Adrenal gland (tissue), 12 donors: ENCODE measurements around the gene GYPC. TPM values are rescaled to one million over a fixed set of nuclear protein-coding genes. Genes with fewer than 3 reads are reported as not detected.

Experiments
- DNase-seq, 7 donors: peaks; one replicate each; pipeline ENCODE4 v3.0.0-alpha.2; 2019 to 2020
- H3K27ac ChIP-seq, 5 donors: fragments of 200-600 bp; sonication (generic) in 4 of 5; 1 replicate in 3 of 5; 2 replicates in 2 of 5; pipeline versions ENCODE4 v1.5.1 to v1.8.0; 2016 to 2020; ENCODE audit warnings: mild to moderate bottlenecking in 1 of 5
- H3K27me3 ChIP-seq: fragments of 200-600 bp; 2 replicates; pipeline ENCODE4 v1.8.0; 2021
- H3K36me3 ChIP-seq, 2 donors: fragments of 200-600 bp; replicated peaks in 1 of 2; 1 replicate in 1 of 2; 2 replicates in 1 of 2; pipeline versions ENCODE4 v1.5.1 to v1.8.0; 2018 to 2022
- H3K4me1 ChIP-seq, 2 donors: fragments of 200-600 bp; replicated peaks in 1 of 2; 1 replicate in 1 of 2; 2 replicates in 1 of 2; pipeline versions ENCODE4 v1.5.1 to v1.8.0; 2018 to 2021
- H3K4me3 ChIP-seq, 4 donors: fragments of 200-600 bp; sonication (generic) in 3 of 4; one replicate each; pipeline ENCODE4 v1.5.1; 2016 to 2018
- H3K9me3 ChIP-seq, 3 donors: fragments of 200-600 bp; sonication (generic) in 1 of 3; replicated peaks in 1 of 3; 1 replicate in 2 of 3; 2 replicates in 1 of 3; pipeline versions ENCODE4 v1.5.1 to v1.8.0; 2016 to 2021
- POLR2A ChIP-seq, 2 donors: fragments of 450-650 bp; IDR thresholded peaks; one replicate each; pipeline ENCODE4 v1.6.1; 2017; ENCODE audit warnings: antibody characterized with exemption in 2 of 2, mild to moderate bottlenecking in 2 of 2, moderate library complexity in 1 of 2
- WGBS, 4 donors: extraction: QIAGEN DNeasy Blood & Tissue Kit in 2 of 4; methylation state at CpG; one replicate each; pipeline versions ENCODE4 v1.1.5 to v1.1.7; 2013 to 2017; 5-methylcytosine and 5-hydroxymethylcytosine counted together
- intact Hi-C, 2 donors: fragments of 100-400 bp; cut with DNase I; formaldehyde crosslinking; loops; one replicate each; pipeline versions ENCODE4 v1.14.1 to v1.15.0; 2022 to 2023
- polyA plus RNA-seq, 3 donors: library from polyadenylated mRNA; stranded (reverse); fragments of 200-250 nt in 2 of 3; fragments of 350-450 nt in 1 of 3; fragmentation: Illumina TruSeq in 1 of 3; extraction: RNeasy Lipid Tissue Mini Kit (QIAGEN cat#74804) in 1 of 3; gene quantifications; one replicate each; pipeline ENCODE4 v1.2.3, GENCODE V29; 2013 to 2014
- total RNA-seq, 9 donors: library from RNA; depleted of rRNA in 4 of 9; stranded (reverse); fragments of >200 nt in 4 of 9; fragments of 120-200 nt in 1 of 9; fragmentation: NEBNext Ultra II Directional in 1 of 9; extraction: Animal tissue kit (Norgen Biotek cat#: 25700) in 1 of 9; gene quantifications; one replicate each; pipeline versions ENCODE4 v1.1.0 to v1.2.4, GENCODE V29; 2013 to 2023
- TF ChIP-seq, protein P1 (sequence below), 6 experiments: fragments of 450-650 bp in 4 of 6; fragments of 200-600 bp in 2 of 6; sonication (generic) in 1 of 6; IDR thresholded peaks; 1 replicate in 5 of 6; 2 replicates in 1 of 6; pipeline versions ENCODE4 v1.5.1 to v1.8.0; 2016 to 2021; ENCODE audit warnings: antibody characterized with exemption in 6 of 6, mild to moderate bottlenecking in 2 of 6, moderate library complexity in 1 of 6
- donor health status: healthy with polysubstance abuse.
- donor health status: Bipolar disorder and iron deficiency.
- donor health status: DM: yes; HTN: yes; CAD: no.
- donor health status: DM: no; HTN: no; CAD: no.
- donor health status: DM: no; HTN: no; CAD: no.
- donor health status: DM: yes; HTN: yes; CAD: no.

Gene GYPC
- total and polyA plus RNA-seq, 12 donors: 84.3 to 225 (median 127) TPM

DNA sequence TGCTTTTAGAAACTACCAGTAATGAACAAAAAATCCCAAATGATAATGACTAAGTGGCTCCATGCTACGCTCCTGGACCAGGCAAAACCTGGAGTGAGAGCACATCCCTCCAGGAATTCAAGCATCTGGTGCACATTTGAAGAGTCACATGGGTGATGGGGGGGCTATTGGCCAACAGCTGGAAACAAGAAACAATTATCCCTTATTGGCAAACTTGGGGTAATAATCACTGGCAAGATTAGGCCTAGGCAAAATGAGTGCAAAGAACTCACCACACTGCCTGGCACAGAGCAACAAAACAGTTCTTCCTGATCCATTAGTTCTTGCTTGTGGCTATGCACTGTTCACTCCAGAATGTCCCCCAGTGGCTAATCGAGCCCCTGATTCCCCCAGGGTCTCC lies 66.1 kb downstream of the GYPC start:
- Histone ChIP-seq H3K36me3 (no peaks in the 10 kb centered on the region), H3K27me3 (no peaks in the 10 kb centered on the region), H3K9me3 (peaks cover 0 to 10% (median 0%) of the 10 kb centered on the region in 3 donors), H3K27ac (no peak overlapping the region), H3K4me3 (no peak overlapping the region), H3K4me1 (no peaks in the 10 kb centered on the region)
- WGBS, 4 donors: 65 to 85% (median 74%) methylated on average over 2 of the region's 2 CpGs
- intact Hi-C loops: no loop called here
- no peak for DNase-seq
- TF ChIP-seq, protein P1, sequence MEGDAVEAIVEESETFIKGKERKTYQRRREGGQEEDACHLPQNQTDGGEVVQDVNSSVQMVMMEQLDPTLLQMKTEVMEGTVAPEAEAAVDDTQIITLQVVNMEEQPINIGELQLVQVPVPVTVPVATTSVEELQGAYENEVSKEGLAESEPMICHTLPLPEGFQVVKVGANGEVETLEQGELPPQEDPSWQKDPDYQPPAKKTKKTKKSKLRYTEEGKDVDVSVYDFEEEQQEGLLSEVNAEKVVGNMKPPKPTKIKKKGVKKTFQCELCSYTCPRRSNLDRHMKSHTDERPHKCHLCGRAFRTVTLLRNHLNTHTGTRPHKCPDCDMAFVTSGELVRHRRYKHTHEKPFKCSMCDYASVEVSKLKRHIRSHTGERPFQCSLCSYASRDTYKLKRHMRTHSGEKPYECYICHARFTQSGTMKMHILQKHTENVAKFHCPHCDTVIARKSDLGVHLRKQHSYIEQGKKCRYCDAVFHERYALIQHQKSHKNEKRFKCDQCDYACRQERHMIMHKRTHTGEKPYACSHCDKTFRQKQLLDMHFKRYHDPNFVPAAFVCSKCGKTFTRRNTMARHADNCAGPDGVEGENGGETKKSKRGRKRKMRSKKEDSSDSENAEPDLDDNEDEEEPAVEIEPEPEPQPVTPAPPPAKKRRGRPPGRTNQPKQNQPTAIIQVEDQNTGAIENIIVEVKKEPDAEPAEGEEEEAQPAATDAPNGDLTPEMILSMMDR (IDR thresholded peaks at IDR 0.05): no peak
- no peak for TF ChIP-seq POLR2A (IDR thresholded peaks at IDR 0.05)

DNA sequence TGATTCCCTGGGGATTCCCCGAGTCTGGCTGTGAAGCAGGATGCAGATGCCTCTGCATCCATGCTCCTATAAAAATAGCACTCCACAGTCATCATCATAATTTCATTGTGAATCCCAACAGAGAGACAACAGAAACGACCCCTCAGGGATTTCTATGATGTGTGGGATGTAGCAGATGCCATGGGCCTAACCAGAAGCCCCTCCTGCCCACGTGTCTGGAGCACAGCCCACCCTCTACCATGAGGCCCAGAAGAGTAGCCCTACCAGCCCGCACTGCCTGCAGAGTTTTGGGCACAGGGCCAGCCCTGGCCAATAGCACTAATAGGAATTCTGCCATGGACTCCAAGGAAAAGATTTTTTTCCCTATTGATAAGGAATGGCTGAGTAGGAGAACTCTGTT lies 66.6 kb downstream of the GYPC start:
- 53 to 82% (median 57%) methylated on average over 1 to 4 of the region's 4 CpGs for WGBS, 4 donors
- no peak for DNase-seq

DNA sequence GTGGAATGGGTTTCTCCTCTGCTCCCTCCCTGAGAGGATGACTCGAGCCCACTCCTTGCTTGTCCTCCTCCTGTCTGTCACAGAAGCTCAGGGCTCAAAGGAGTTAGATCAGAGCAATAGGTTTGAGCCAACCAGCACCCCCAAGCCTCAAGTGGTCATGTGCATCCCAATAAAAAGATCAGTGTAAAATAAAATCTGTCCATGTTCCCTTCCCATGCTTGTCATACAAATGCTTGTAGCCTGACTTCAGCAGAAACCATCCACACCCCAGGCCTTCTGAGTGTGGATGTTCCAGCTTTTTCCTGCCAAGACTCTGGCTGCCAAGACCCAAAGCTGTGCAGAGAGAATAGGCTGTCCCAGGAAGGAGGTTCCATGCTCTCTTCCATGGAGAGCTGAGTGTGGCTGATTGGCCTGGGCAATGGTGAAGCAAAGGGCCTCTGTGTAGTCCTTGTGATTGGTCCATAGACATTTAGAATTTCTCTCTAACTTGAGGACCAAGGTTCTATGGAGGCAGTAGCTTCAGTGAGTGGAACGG lies 67.4 kb downstream of the GYPC start:
- no peak overlapping the region for H3K4me3 ChIP-seq
- peaks cover 0 to 10% (median 0%) of the 10 kb centered on the region in 3 donors for H3K9me3 ChIP-seq
- no peaks in the 10 kb centered on the region for H3K27me3 ChIP-seq
- no peak for TF ChIP-seq POLR2A (IDR thresholded peaks at IDR 0.05)
- TF ChIP-seq, protein P1 (IDR thresholded peaks at IDR 0.05): no peak
- H3K4me1 ChIP-seq: no peaks in the 10 kb centered on the region
- H3K27ac ChIP-seq: no peak overlapping the region
- DNase-seq: no peak
- H3K36me3 ChIP-seq: no peaks in the 10 kb centered on the region
- 79 to 86% (median 81%) methylated on average over 2 of the region's 2 CpGs for WGBS, 4 donors
- intact Hi-C loops: no loop called here

More for the DNA sequence above, 66.6 kb downstream of the GYPC start:
- Histone ChIP-seq H3K4me3 (no peak overlapping the region), H3K27me3 (no peaks in the 10 kb centered on the region), H3K4me1 (no peaks in the 10 kb centered on the region), H3K36me3 (no peaks in the 10 kb centered on the region), H3K9me3 (peaks cover 0 to 10% (median 0%) of the 10 kb centered on the region in 3 donors), H3K27ac (no peak overlapping the region)
- intact Hi-C loops: no loop called here
- TF ChIP-seq POLR2A (IDR thresholded peaks at IDR 0.05): no peak

DNA sequence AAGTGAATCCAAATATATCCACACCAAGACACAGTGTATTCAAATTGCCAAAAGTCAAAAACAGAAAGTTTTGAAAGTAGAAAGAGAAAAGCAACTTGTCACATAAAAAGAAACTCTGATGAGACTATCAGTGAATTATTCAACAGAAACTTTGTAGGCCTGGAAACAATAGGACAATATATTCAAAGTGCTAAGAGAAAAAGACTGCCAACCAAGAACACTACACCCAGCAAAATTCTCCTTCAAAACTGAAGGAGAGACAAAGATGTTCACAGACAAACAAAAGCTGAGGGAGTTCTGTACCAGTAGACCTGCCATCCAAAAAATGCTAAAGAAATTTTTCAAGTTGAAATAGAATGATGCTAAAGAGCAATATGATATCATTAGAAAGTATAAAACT lies 69.6 kb downstream of the GYPC start:
- TF ChIP-seq, protein P1 (IDR thresholded peaks at IDR 0.05): no peak
- TF ChIP-seq POLR2A (IDR thresholded peaks at IDR 0.05): no peak

DNA sequence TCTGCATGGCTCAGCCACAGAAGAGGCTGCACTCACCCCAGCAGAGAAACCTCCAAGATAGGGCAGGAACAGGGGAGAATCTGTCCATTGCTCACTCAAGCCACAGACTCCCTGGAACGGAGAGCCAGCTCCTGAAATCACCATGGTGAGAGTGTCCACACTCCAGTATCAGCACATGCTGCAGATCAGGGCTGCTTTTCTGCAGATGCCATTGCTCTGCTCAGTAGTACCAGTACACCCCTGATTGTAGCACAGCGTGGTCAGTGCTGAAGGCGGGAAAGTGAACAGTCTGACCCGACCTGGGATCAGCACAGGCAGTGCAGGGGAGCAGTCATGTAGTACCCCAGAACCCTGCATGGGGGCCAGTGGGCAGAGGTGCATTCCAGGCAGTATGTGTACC lies 73.9 kb downstream of the GYPC start:
- 82 to 84% (median 84%) methylated on average over 4 of the region's 4 CpGs; no CpG with 5 or more reads in 1 of the 4 donors for WGBS, 4 donors

More for the DNA sequence above, 69.6 kb downstream of the GYPC start:
- no peak overlapping the region for H3K4me3 ChIP-seq
- DNase-seq: no peak
- no peaks in the 10 kb centered on the region for H3K4me1 ChIP-seq
- no peaks in the 10 kb centered on the region for H3K36me3 ChIP-seq
- H3K27me3 ChIP-seq: no peaks in the 10 kb centered on the region
- intact Hi-C loops: no loop called here
- peaks cover 0 to 10% (median 0%) of the 10 kb centered on the region in 3 donors for H3K9me3 ChIP-seq
- no peak overlapping the region for H3K27ac ChIP-seq

More for the DNA sequence above, 73.9 kb downstream of the GYPC start:
- Histone ChIP-seq H3K27ac (no peak overlapping the region), H3K36me3 (no peaks in the 10 kb centered on the region), H3K9me3 (peaks cover 0 to 7% (median 0%) of the 10 kb centered on the region in 3 donors), H3K27me3 (no peaks in the 10 kb centered on the region), H3K4me1 (no peaks in the 10 kb centered on the region), H3K4me3 (no peak overlapping the region)
- intact Hi-C loops: no loop called here
- TF ChIP-seq POLR2A (IDR thresholded peaks at IDR 0.05): no peak
- TF ChIP-seq, protein P1 (IDR thresholded peaks at IDR 0.05): no peak
- DNase-seq: no peak
